Body of pancreas (tissue), 4 donors: ENCODE results near the gene TMEFF2.

Source experiments
- CTCF ChIP-seq, 7 experiments: fragments of 450-650 bp in 4 of 7; fragments of 200-600 bp in 3 of 7; sonication (generic) in 3 of 7; IDR thresholded peaks; one replicate each; pipeline ENCODE4 v1.5.1; 2016 to 2019; ENCODE audit warnings: antibody characterized with exemption in 7 of 7
- POLR2A ChIP-seq, 3 donors: fragments of 450-650 bp; IDR thresholded peaks; one replicate each; pipeline ENCODE4 v1.6.1; 2016; ENCODE audit warnings: antibody characterized with exemption in 3 of 3, mild to moderate bottlenecking in 2 of 3

- TF ChIP-seq CTCF (IDR thresholded peaks at IDR 0.05) (no peak), POLR2A (IDR thresholded peaks at IDR 0.05) (no peak)
Measured at GRCh38 chr2:192196421-192197194, 1.9 kb upstream of the TMEFF2 start.
